NCI-H774 (cell line): ENCODE measurements around the gene SCYGR4.
"Not testable (repeated sequence)": the region's sequence is repeated elsewhere in the genome, so short reads cannot be mapped to it uniquely, and the experiment has no call there.

Experiments
- DNase-seq: peaks from one replicate; lab custom pipeline; 2025; lab: John Stamatoyannopoulos, UW

Gene SCYGR4

DNA sequence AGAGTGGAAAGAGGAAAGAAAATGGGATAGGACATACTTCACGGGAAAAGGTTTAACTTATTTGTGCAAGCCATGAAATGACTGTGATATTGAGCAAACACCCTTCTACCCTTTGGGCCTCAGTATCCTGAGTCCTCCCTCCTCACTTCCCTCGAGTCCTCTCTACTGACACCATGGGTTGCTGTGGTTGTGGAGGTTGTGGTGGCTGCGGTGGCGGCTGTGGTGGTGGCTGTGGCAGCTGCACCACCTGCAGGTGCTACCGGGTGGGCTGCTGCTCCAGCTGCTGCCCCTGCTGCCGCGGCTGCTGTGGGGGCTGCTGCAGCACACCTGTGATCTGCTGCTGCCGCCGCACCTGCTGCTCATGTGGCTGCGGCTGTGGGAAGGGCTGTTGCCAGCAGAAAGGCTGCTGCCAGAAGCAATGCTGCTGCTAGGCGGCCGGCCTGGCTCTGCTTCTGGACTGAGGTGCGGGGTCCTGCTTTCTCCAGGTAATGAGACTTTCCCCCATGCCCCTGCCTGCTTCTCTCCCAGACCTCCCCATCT is 49.4 kb downstream of the SCYGR4 start, which contains the start of gene SCYGR5:
Gene SCYGR5, plus strand, starts transcription at position 174 of the 540 bp plus-strand sequence. Its CDS starts 0 bp downstream, at position 174.
- not testable (repeated sequence) for DNase-seq
